GM12873 (cell line): ENCODE results near the gene METTL24.

Experiments
- CTCF ChIP-seq: IDR thresholded peaks from 2 replicates; pipeline ENCODE4 v1.5.1; 2012; ENCODE audit warnings: low read depth, mild to moderate bottlenecking, moderate library complexity, low read length, control low read depth; ENCODE audit not compliant: insufficient read depth; ENCODE audit errors: missing control alignments

Gene METTL24

GRCh38 chr6:110315869-110316398 lies 42.2 kb downstream of the METTL24 start:
- no peak for TF ChIP-seq CTCF

GRCh38 chr6:110315207-110315868 lies 42.8 kb downstream of the METTL24 start:
- no peak for TF ChIP-seq CTCF

- TF ChIP-seq CTCF = no peak
These were observed 47.2 kb downstream of the METTL24 start for GRCh38 chr6:110310861-110311446.

GRCh38 chr6:110307368-110307767 lies 50.8 kb downstream of the METTL24 start:
- no peak for TF ChIP-seq CTCF

- no peak for TF ChIP-seq CTCF
These were observed 59.2 kb downstream of the METTL24 start for GRCh38 chr6:110298916-110299315.

- TF ChIP-seq CTCF = no peak
These were observed 59.7 kb downstream of the METTL24 start for GRCh38 chr6:110298411-110298810.

GRCh38 chr6:110296241-110297025 lies 61.7 kb downstream of the METTL24 start:
- no peak for TF ChIP-seq CTCF
